ENCODE data around the gene FCF1.

FCF1 gene

GRCh38 chr14:74712499-74713394 is at the start of gene FCF1, which contains the start of gene AREL1:
TSS of gene FCF1 (plus strand) at chr14:74713144. CDS start at chr14:74713198, 54 bp downstream.
TSS of gene AREL1 (minus strand) at chr14:74713080. CDS start at chr14:74685615, 27,465 bp downstream.
- peaks cover 56% of the 10 kb centered on the region for H3K4me1 Mint-ChIP-seq (ENCODE audit: low read depth)
- peaks cover 50% of the 10 kb centered on the region for H3K36me3 Mint-ChIP-seq (ENCODE audit: low read depth)
- peak within 1 kb of the TSS; percentile 98 for H3K4me3 Mint-ChIP-seq
- no peaks in the 10 kb centered on the region for H3K9me3 Mint-ChIP-seq
- peak within 1 kb of the TSS; percentile 97 for H3K27ac Mint-ChIP-seq
- H3K27me3 Mint-ChIP-seq: no peaks in the 10 kb centered on the region
- peak; percentile 83 for DNase-seq

- no peaks in the 10 kb centered on the region for H3K9me3 Mint-ChIP-seq
- peaks cover 95% of the 10 kb centered on the region for H3K36me3 Mint-ChIP-seq (ENCODE audit: low read depth)
- H3K27me3 Mint-ChIP-seq: no peaks in the 10 kb centered on the region
- no peak overlapping the region for H3K27ac Mint-ChIP-seq
- peaks cover 11% of the 10 kb centered on the region for H3K4me1 Mint-ChIP-seq (ENCODE audit: low read depth)
- no peak for DNase-seq
- H3K4me3 Mint-ChIP-seq: no peak overlapping the region
These were observed 49.1 kb upstream of the FCF1 start for GRCh38 chr14:74663884-74664283.

- Mint-ChIP-seq H3K27me3 (no peaks in the 10 kb centered on the region), H3K4me3 (no peak overlapping the region), H3K27ac (no peak overlapping the region), H3K36me3 (ENCODE audit: low read depth) (peaks cover 98% of the 10 kb centered on the region), H3K4me1 (ENCODE audit: low read depth) (peaks cover 11% of the 10 kb centered on the region), H3K9me3 (no peaks in the 10 kb centered on the region)
- DNase-seq: no peak
These were observed 48.2 kb upstream of the FCF1 start for GRCh38 chr14:74664717-74665116.

- Mint-ChIP-seq H3K27me3 (no peaks in the 10 kb centered on the region), H3K4me1 (ENCODE audit: low read depth) (peaks cover 11% of the 10 kb centered on the region), H3K36me3 (ENCODE audit: low read depth) (peaks cover 97% of the 10 kb centered on the region), H3K9me3 (no peaks in the 10 kb centered on the region), H3K27ac (peak overlapping the region; percentile 63), H3K4me3 (no peak overlapping the region)
- no peak for DNase-seq
These were observed 45.2 kb upstream of the FCF1 start for GRCh38 chr14:74667758-74668157.

GRCh38 chr14:74669256-74669655 is 43.7 kb upstream of the FCF1 start:
- Mint-ChIP-seq H3K27me3 (no peaks in the 10 kb centered on the region), H3K4me3 (no peak overlapping the region), H3K9me3 (no peaks in the 10 kb centered on the region), H3K4me1 (ENCODE audit: low read depth) (peaks cover 11% of the 10 kb centered on the region), H3K27ac (no peak overlapping the region), H3K36me3 (ENCODE audit: low read depth) (peaks cover 96% of the 10 kb centered on the region)
- DNase-seq: no peak

GRCh38 chr14:74669846-74670245 is 43.1 kb upstream of the FCF1 start:
- DNase-seq: no peak
- Mint-ChIP-seq H3K9me3 (no peaks in the 10 kb centered on the region), H3K36me3 (ENCODE audit: low read depth) (peaks cover 94% of the 10 kb centered on the region), H3K27ac (no peak overlapping the region), H3K4me1 (ENCODE audit: low read depth) (peaks cover 11% of the 10 kb centered on the region), H3K4me3 (no peak overlapping the region), H3K27me3 (no peaks in the 10 kb centered on the region)

GRCh38 chr14:74670726-74671411 is 42.1 kb upstream of the FCF1 start:
- peaks cover 94% of the 10 kb centered on the region for H3K36me3 Mint-ChIP-seq (ENCODE audit: low read depth)
- H3K4me1 Mint-ChIP-seq (ENCODE audit: low read depth): peaks cover 11% of the 10 kb centered on the region
- no peak overlapping the region for H3K4me3 Mint-ChIP-seq
- no peak overlapping the region for H3K27ac Mint-ChIP-seq
- H3K27me3 Mint-ChIP-seq: no peaks in the 10 kb centered on the region
- H3K9me3 Mint-ChIP-seq: no peaks in the 10 kb centered on the region
- DNase-seq: no peak

- no peak for DNase-seq
These were observed 41.2 kb upstream of the FCF1 start for GRCh38 chr14:74671789-74672188.

GRCh38 chr14:74673768-74674167 is 39.2 kb upstream of the FCF1 start:
- H3K4me1 Mint-ChIP-seq (ENCODE audit: low read depth): no peaks in the 10 kb centered on the region
- DNase-seq: no peak
- no peaks in the 10 kb centered on the region for H3K9me3 Mint-ChIP-seq
- no peaks in the 10 kb centered on the region for H3K27me3 Mint-ChIP-seq
- H3K4me3 Mint-ChIP-seq: no peak overlapping the region
- H3K36me3 Mint-ChIP-seq (ENCODE audit: low read depth): peaks cover 84% of the 10 kb centered on the region
- no peak overlapping the region for H3K27ac Mint-ChIP-seq

More at GRCh38 chr14:74671789-74672188, 41.2 kb upstream of the FCF1 start:
- Mint-ChIP-seq H3K36me3 (ENCODE audit: low read depth) (peaks cover 93% of the 10 kb centered on the region), H3K4me1 (ENCODE audit: low read depth) (peaks cover 11% of the 10 kb centered on the region), H3K9me3 (no peaks in the 10 kb centered on the region), H3K4me3 (no peak overlapping the region), H3K27ac (no peak overlapping the region), H3K27me3 (no peaks in the 10 kb centered on the region)

- no peak for DNase-seq
- Mint-ChIP-seq H3K4me3 (no peak overlapping the region), H3K36me3 (ENCODE audit: low read depth) (peaks cover 82% of the 10 kb centered on the region), H3K27ac (peak overlapping the region; percentile 7), H3K27me3 (no peaks in the 10 kb centered on the region), H3K4me1 (ENCODE audit: low read depth) (no peaks in the 10 kb centered on the region), H3K9me3 (no peaks in the 10 kb centered on the region)
These were observed 37.7 kb upstream of the FCF1 start for GRCh38 chr14:74675219-74675618.

- Mint-ChIP-seq H3K4me1 (ENCODE audit: low read depth) (peaks cover 19% of the 10 kb centered on the region), H3K9me3 (no peaks in the 10 kb centered on the region), H3K4me3 (no peak overlapping the region), H3K27ac (peak overlapping the region; percentile 49), H3K36me3 (ENCODE audit: low read depth) (peaks cover 86% of the 10 kb centered on the region), H3K27me3 (no peaks in the 10 kb centered on the region)
- DNase-seq: no peak
These were observed 30.6 kb upstream of the FCF1 start for GRCh38 chr14:74682169-74682952.

- Mint-ChIP-seq H3K36me3 (ENCODE audit: low read depth) (peaks cover 90% of the 10 kb centered on the region), H3K9me3 (no peaks in the 10 kb centered on the region), H3K4me3 (no peak overlapping the region), H3K4me1 (ENCODE audit: low read depth) (peaks cover 19% of the 10 kb centered on the region), H3K27me3 (no peaks in the 10 kb centered on the region), H3K27ac (peak overlapping the region; percentile 57)
- DNase-seq: no peak
These were observed 29.5 kb upstream of the FCF1 start for GRCh38 chr14:74683406-74683805.

GRCh38 chr14:74684434-74684833 is 28.5 kb upstream of the FCF1 start:
- Mint-ChIP-seq H3K27me3 (no peaks in the 10 kb centered on the region), H3K4me1 (ENCODE audit: low read depth) (peaks cover 19% of the 10 kb centered on the region), H3K36me3 (ENCODE audit: low read depth) (peaks cover 86% of the 10 kb centered on the region), H3K4me3 (no peak overlapping the region), H3K27ac (peak overlapping the region; percentile 2), H3K9me3 (no peaks in the 10 kb centered on the region)
- DNase-seq: no peak

GRCh38 chr14:74685056-74685455 is 27.9 kb upstream of the FCF1 start:
- Mint-ChIP-seq H3K36me3 (ENCODE audit: low read depth) (peaks cover 85% of the 10 kb centered on the region), H3K4me3 (no peak overlapping the region), H3K4me1 (ENCODE audit: low read depth) (peaks cover 19% of the 10 kb centered on the region), H3K27me3 (no peaks in the 10 kb centered on the region), H3K27ac (no peak overlapping the region), H3K9me3 (no peaks in the 10 kb centered on the region)
- no peak for DNase-seq

All from activated T-cell treated with anti-CD3 and anti-CD28 coated beads, Interleukin-2, amount 50 U/mL, for 24 hours (primary cell).